ENCODE data around the gene KRTAP4-8.
A peak's percentile ranks its signal among the peaks of the same experiment; 100 is the strongest.
"Not testable (repeated sequence)": the region's sequence is repeated elsewhere in the genome, so short reads cannot be mapped to it uniquely, and the experiment has no call there.

The KRTAP4-8 gene

GRCh38 chr17:41058741-41059140, 39.2 kb downstream of the KRTAP4-8 start:
- Histone ChIP-seq H4K91ac (ENCODE audit: low read length) (no peak overlapping the region), H3K4ac (ENCODE audit: low read depth in 1 of 2, low read length in 2 of 2) (no peak overlapping the region), H2AK5ac (ENCODE audit: low read length, severe bottlenecking) (peak overlapping the region; percentile 10), H3K27me3 (ENCODE audit: control insufficient read depth in 1 of 2, insufficient read depth in 1 of 2, low read length in 2 of 2) (no peaks in the 10 kb centered on the region), H3K4me2 (ENCODE audit: low read length, poor library complexity, severe bottlenecking) (no peak overlapping the region), H2BK5ac (ENCODE audit: low read depth, low read length, poor library complexity, severe bottlenecking) (no peak overlapping the region), H3K4me3 (ENCODE audit: insufficient read depth in 1 of 2, low read depth in 1 of 2, low read length in 2 of 2) (no peak overlapping the region), H3K23ac (ENCODE audit: low read length in 2 of 2) (no peak overlapping the region), H2BK120ac (ENCODE audit: low read depth, low read length) (no peak overlapping the region), H3K4me1 (ENCODE audit: control insufficient read depth, insufficient read depth, low read depth, low read length) (peaks cover 7% of the 10 kb centered on the region), H3K27ac (ENCODE audit: low read length, poor library complexity, severe bottlenecking) (peak overlapping the region; percentile 55), H2AFZ (ENCODE audit: low read depth, low read length) (no peak overlapping the region), H3K79me1 (replicated peaks; ENCODE audit: low read length, poor library complexity, severe bottlenecking) (no peaks in the 10 kb centered on the region), H3K18ac (ENCODE audit: low read depth in 1 of 2, low read length in 2 of 2) (no peak overlapping the region), H3K14ac (ENCODE audit: low read length in 2 of 2) (no peak overlapping the region), H3K9ac (ENCODE audit: low read length) (no peak overlapping the region), H2BK15ac (ENCODE audit: low read depth, poor library complexity, severe bottlenecking) (no peak overlapping the region), H3K36me3 (ENCODE audit: control insufficient read depth in 1 of 2, insufficient read depth in 2 of 2, low read depth in 1 of 2, low read length in 2 of 2) (no peaks in the 10 kb centered on the region), H3K9me3 (ENCODE audit: control insufficient read depth, low read length) (no peaks in the 10 kb centered on the region), H4K8ac (ENCODE audit: low read length) (no peak overlapping the region), H2BK12ac (ENCODE audit: low read length in 2 of 2) (no peak overlapping the region)
- DNase-seq, result no peak
- WGBS, result no CpG with 5 or more reads among the region's 5 CpGs

- H3K23ac ChIP-seq (ENCODE audit: low read length in 2 of 2), result no peak overlapping the region
- no peak overlapping the region for H2BK120ac ChIP-seq (ENCODE audit: low read depth, low read length)
- H3K27me3 ChIP-seq (ENCODE audit: control insufficient read depth in 1 of 2, insufficient read depth in 1 of 2, low read length in 2 of 2), result no peaks in the 10 kb centered on the region
- H2BK12ac ChIP-seq (ENCODE audit: low read length in 2 of 2), result no peak overlapping the region
- no CpG with 5 or more reads among the region's 1 CpG for WGBS
- no peak overlapping the region for H3K4me3 ChIP-seq (ENCODE audit: insufficient read depth in 1 of 2, low read depth in 1 of 2, low read length in 2 of 2)
- H2BK15ac ChIP-seq (ENCODE audit: low read depth, poor library complexity, severe bottlenecking), result no peak overlapping the region
- H3K18ac ChIP-seq (ENCODE audit: low read depth in 1 of 2, low read length in 2 of 2), result no peak overlapping the region
- no peaks in the 10 kb centered on the region for H3K9me3 ChIP-seq (ENCODE audit: control insufficient read depth, low read length)
- H3K79me1 ChIP-seq (replicated peaks; ENCODE audit: low read length, poor library complexity, severe bottlenecking), result no peaks in the 10 kb centered on the region
- H2AFZ ChIP-seq (ENCODE audit: low read depth, low read length), result no peak overlapping the region
- H3K4ac ChIP-seq (ENCODE audit: low read depth in 1 of 2, low read length in 2 of 2), result no peak overlapping the region
- peaks cover 7% of the 10 kb centered on the region for H3K4me1 ChIP-seq (ENCODE audit: control insufficient read depth, insufficient read depth, low read depth, low read length)
- DNase-seq, result no peak
- no peak overlapping the region for H3K9ac ChIP-seq (ENCODE audit: low read length)
- H2AK5ac ChIP-seq (ENCODE audit: low read length, severe bottlenecking), result no peak overlapping the region
- no peak overlapping the region for H3K14ac ChIP-seq (ENCODE audit: low read length in 2 of 2)
- no peak overlapping the region for H4K91ac ChIP-seq (ENCODE audit: low read length)
- no peak overlapping the region for H3K27ac ChIP-seq (ENCODE audit: low read length, poor library complexity, severe bottlenecking)
- no peaks in the 10 kb centered on the region for H3K36me3 ChIP-seq (ENCODE audit: control insufficient read depth in 1 of 2, insufficient read depth in 2 of 2, low read depth in 1 of 2, low read length in 2 of 2)
- no peak overlapping the region for H3K4me2 ChIP-seq (ENCODE audit: low read length, poor library complexity, severe bottlenecking)
- no peak overlapping the region for H4K8ac ChIP-seq (ENCODE audit: low read length)
- H2BK5ac ChIP-seq (ENCODE audit: low read depth, low read length, poor library complexity, severe bottlenecking), result no peak overlapping the region
Measured at GRCh38 chr17:41057547-41057946, 40.4 kb downstream of the KRTAP4-8 start.

GRCh38 chr17:41055130-41055529, 42.8 kb downstream of the KRTAP4-8 start, which contains the start of gene KRTAP2-2:
Gene KRTAP2-2 (minus strand): TSS chr17:41055230. CDS start chr17:41055211, 19 bp downstream.
- not testable (repeated sequence) for H2AFZ ChIP-seq (ENCODE audit: low read depth, low read length); H2BK120ac ChIP-seq (ENCODE audit: low read depth, low read length); H3K18ac ChIP-seq (ENCODE audit: low read depth in 1 of 2, low read length in 2 of 2); H3K14ac ChIP-seq (ENCODE audit: low read length in 2 of 2); H2AK5ac ChIP-seq (ENCODE audit: low read length, severe bottlenecking); H3K4ac ChIP-seq (ENCODE audit: low read depth in 1 of 2, low read length in 2 of 2); DNase-seq; H2BK15ac ChIP-seq (ENCODE audit: low read depth, poor library complexity, severe bottlenecking); H4K8ac ChIP-seq (ENCODE audit: low read length); H3K79me1 ChIP-seq (replicated peaks; ENCODE audit: low read length, poor library complexity, severe bottlenecking); H3K27ac ChIP-seq (ENCODE audit: low read length, poor library complexity, severe bottlenecking); H2BK12ac ChIP-seq (ENCODE audit: low read length in 2 of 2); H3K27me3 ChIP-seq (ENCODE audit: control insufficient read depth in 1 of 2, insufficient read depth in 1 of 2, low read length in 2 of 2); H4K91ac ChIP-seq (ENCODE audit: low read length); H2BK5ac ChIP-seq (ENCODE audit: low read depth, low read length, poor library complexity, severe bottlenecking); H3K36me3 ChIP-seq (ENCODE audit: control insufficient read depth in 1 of 2, insufficient read depth in 2 of 2, low read depth in 1 of 2, low read length in 2 of 2); H3K9me3 ChIP-seq (ENCODE audit: control insufficient read depth, low read length); H3K9ac ChIP-seq (ENCODE audit: low read length); H3K4me2 ChIP-seq (ENCODE audit: low read length, poor library complexity, severe bottlenecking); H3K4me3 ChIP-seq (ENCODE audit: insufficient read depth in 1 of 2, low read depth in 1 of 2, low read length in 2 of 2); H3K4me1 ChIP-seq (ENCODE audit: control insufficient read depth, insufficient read depth, low read depth, low read length); H3K23ac ChIP-seq (ENCODE audit: low read length in 2 of 2)
- WGBS, result no CpG with 5 or more reads among the region's 6 CpGs

- H3K18ac ChIP-seq (ENCODE audit: low read depth in 1 of 2, low read length in 2 of 2); H3K4me3 ChIP-seq (ENCODE audit: insufficient read depth in 1 of 2, low read depth in 1 of 2, low read length in 2 of 2); H3K79me1 ChIP-seq (replicated peaks; ENCODE audit: low read length, poor library complexity, severe bottlenecking); DNase-seq; H3K4me2 ChIP-seq (ENCODE audit: low read length, poor library complexity, severe bottlenecking); H4K91ac ChIP-seq (ENCODE audit: low read length); H3K9ac ChIP-seq (ENCODE audit: low read length); H2BK15ac ChIP-seq (ENCODE audit: low read depth, poor library complexity, severe bottlenecking); H3K4me1 ChIP-seq (ENCODE audit: control insufficient read depth, insufficient read depth, low read depth, low read length); H4K8ac ChIP-seq (ENCODE audit: low read length); H2BK12ac ChIP-seq (ENCODE audit: low read length in 2 of 2); H3K36me3 ChIP-seq (ENCODE audit: control insufficient read depth in 1 of 2, insufficient read depth in 2 of 2, low read depth in 1 of 2, low read length in 2 of 2); H3K4ac ChIP-seq (ENCODE audit: low read depth in 1 of 2, low read length in 2 of 2); H2BK5ac ChIP-seq (ENCODE audit: low read depth, low read length, poor library complexity, severe bottlenecking); H3K23ac ChIP-seq (ENCODE audit: low read length in 2 of 2); H3K9me3 ChIP-seq (ENCODE audit: control insufficient read depth, low read length); H3K14ac ChIP-seq (ENCODE audit: low read length in 2 of 2); H2AK5ac ChIP-seq (ENCODE audit: low read length, severe bottlenecking); H2BK120ac ChIP-seq (ENCODE audit: low read depth, low read length); H2AFZ ChIP-seq (ENCODE audit: low read depth, low read length); H3K27ac ChIP-seq (ENCODE audit: low read length, poor library complexity, severe bottlenecking); H3K27me3 ChIP-seq (ENCODE audit: control insufficient read depth in 1 of 2, insufficient read depth in 1 of 2, low read length in 2 of 2): not testable (repeated sequence)
- WGBS, result 75% methylated on average over 7 of the region's 9 CpGs
Measured at GRCh38 chr17:41054556-41054955, 43.4 kb downstream of the KRTAP4-8 start.

Data from mesenchymal stem cell (in vitro differentiated cells and primary cell).